HepG2 (cell line): ENCODE measurements around the gene PCDHGC5.

ENCODE experiments used
- ATF1 ChIP-seq: IDR thresholded peaks from 2 replicates; pipeline ENCODE4 v1.6.1; 2016; ENCODE audit warnings: mild to moderate bottlenecking, control low read depth
- CHD4 ChIP-seq: fragments of 200-600 bp; sonication (generic); IDR thresholded peaks from 2 replicates; pipeline ENCODE4 v1.7.0; 2017; ENCODE audit warnings: mild to moderate bottlenecking, low read length, borderline replicate concordance
- EZH2 ChIP-seq: conservative IDR thresholded peaks from 2 replicates; pipeline ENCODE4 v1.6.1; 2012; ENCODE audit warnings: mild to moderate bottlenecking, low read depth, low read length, moderate library complexity
- SAFB2 ChIP-seq: sonication (generic); formaldehyde crosslinking; IDR thresholded peaks from 2 replicates; pipeline ENCODE4 v1.5.1; 2020; ENCODE audit warnings: missing genetic modification reagents, low read depth, mild to moderate bottlenecking, borderline replicate concordance
- SRSF1 ChIP-seq: fragments of 200-400 bp; formaldehyde crosslinking; optimal IDR thresholded peaks from 2 replicates; pipeline ENCODE3; 2017; ENCODE audit warnings: mild to moderate bottlenecking, low read depth, low read length, moderate library complexity
- TAF1 ChIP-seq: sonication (generic); formaldehyde crosslinking; IDR thresholded peaks from 2 replicates; pipeline ENCODE4 v1.4.0; 2020; ENCODE audit warnings: missing genetic modification reagents
- TBP ChIP-seq: sonication (generic); formaldehyde crosslinking; IDR thresholded peaks from 2 replicates; pipeline ENCODE4 v1.5.0; 2020; ENCODE audit warnings: missing genetic modification reagents
- ZNF207 ChIP-seq: fragments of 450-650 bp; IDR thresholded peaks from 2 replicates; pipeline ENCODE4 v1.6.1; 2016; ENCODE audit warnings: antibody characterized with exemption, borderline replicate concordance
- ZNF253 ChIP-seq: sonication (generic); formaldehyde crosslinking; IDR thresholded peaks from 2 replicates; pipeline ENCODE4 v1.8.0; 2022; ENCODE audit warnings: mild to moderate bottlenecking, missing genetic modification reagents, borderline replicate concordance
- TF ChIP-seq, protein P1 (sequence below): sonication (generic); formaldehyde crosslinking; IDR thresholded peaks from 2 replicates; pipeline ENCODE4 v1.5.1; 2020; ENCODE audit warnings: mild to moderate bottlenecking, missing genetic modification reagents, moderate library complexity
- TF ChIP-seq, protein P2 (sequence below): fragments of 450-650 bp; IDR thresholded peaks from 2 replicates; pipeline ENCODE4 v1.6.1; 2016

DNA sequence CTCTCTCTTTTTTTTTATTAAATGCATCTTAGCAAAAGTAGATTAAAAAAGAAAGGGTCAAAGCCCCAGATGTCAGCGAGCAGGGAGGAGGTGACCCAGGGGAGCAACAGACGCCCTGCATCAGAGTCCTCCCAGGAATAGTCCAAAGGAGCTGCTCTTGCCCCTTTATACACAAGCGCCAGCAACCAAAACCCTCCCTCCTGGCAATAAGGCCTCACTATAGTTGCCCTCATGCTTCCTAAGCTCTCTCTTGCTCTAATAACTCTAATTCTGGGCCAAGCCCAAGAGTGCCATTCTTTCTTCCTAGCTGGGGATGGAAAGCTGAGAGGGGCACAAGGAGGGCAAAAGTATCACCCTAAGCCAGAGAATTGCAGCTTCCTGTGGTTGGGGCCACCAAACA, 26.3 kb downstream of the PCDHGC5 start:
- TF ChIP-seq SAFB2 (CRISPR knock-in tag) (no peak), SRSF1 (no peak), ZNF253 (CRISPR knock-in tag) (no peak), ATF1 (CRISPR knock-in tag) (no peak), EZH2 (no peak), TAF1 (CRISPR knock-in tag) (no peak), ZNF207 (no peak), TBP (CRISPR knock-in tag) (no peak), CHD4 (no peak)
- TF ChIP-seq, protein P1, sequence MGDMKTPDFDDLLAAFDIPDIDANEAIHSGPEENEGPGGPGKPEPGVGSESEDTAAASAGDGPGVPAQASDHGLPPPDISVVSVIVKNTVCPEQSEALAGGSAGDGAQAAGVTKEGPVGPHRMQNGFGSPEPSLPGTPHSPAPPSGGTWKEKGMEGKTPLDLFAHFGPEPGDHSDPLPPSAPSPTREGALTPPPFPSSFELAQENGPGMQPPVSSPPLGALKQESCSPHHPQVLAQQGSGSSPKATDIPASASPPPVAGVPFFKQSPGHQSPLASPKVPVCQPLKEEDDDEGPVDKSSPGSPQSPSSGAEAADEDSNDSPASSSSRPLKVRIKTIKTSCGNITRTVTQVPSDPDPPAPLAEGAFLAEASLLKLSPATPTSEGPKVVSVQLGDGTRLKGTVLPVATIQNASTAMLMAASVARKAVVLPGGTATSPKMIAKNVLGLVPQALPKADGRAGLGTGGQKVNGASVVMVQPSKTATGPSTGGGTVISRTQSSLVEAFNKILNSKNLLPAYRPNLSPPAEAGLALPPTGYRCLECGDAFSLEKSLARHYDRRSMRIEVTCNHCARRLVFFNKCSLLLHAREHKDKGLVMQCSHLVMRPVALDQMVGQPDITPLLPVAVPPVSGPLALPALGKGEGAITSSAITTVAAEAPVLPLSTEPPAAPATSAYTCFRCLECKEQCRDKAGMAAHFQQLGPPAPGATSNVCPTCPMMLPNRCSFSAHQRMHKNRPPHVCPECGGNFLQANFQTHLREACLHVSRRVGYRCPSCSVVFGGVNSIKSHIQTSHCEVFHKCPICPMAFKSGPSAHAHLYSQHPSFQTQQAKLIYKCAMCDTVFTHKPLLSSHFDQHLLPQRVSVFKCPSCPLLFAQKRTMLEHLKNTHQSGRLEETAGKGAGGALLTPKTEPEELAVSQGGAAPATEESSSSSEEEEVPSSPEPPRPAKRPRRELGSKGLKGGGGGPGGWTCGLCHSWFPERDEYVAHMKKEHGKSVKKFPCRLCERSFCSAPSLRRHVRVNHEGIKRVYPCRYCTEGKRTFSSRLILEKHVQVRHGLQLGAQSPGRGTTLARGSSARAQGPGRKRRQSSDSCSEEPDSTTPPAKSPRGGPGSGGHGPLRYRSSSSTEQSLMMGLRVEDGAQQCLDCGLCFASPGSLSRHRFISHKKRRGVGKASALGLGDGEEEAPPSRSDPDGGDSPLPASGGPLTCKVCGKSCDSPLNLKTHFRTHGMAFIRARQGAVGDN (CRISPR knock-in tag): no peak
- TF ChIP-seq, protein P2, sequence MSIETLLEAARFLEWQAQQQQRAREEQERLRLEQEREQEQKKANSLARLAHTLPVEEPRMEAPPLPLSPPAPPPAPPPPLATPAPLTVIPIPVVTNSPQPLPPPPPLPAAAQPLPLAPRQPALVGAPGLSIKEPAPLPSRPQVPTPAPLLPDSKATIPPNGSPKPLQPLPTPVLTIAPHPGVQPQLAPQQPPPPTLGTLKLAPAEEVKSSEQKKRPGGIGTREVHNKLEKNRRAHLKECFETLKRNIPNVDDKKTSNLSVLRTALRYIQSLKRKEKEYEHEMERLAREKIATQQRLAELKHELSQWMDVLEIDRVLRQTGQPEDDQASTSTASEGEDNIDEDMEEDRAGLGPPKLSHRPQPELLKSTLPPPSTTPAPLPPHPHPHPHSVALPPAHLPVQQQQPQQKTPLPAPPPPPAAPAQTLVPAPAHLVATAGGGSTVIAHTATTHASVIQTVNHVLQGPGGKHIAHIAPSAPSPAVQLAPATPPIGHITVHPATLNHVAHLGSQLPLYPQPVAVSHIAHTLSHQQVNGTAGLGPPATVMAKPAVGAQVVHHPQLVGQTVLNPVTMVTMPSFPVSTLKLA: no peak
